ENCODE measurements around the gene LNX2.

Gene LNX2

GRCh38 chr13:27605099-27605498 is 15.2 kb downstream of the LNX2 start:
- no peak for DNase-seq

GRCh38 chr13:27601803-27602202 is 18.5 kb downstream of the LNX2 start:
- DNase-seq, result no peak

GRCh38 chr13:27601208-27601607 is 19.1 kb downstream of the LNX2 start:
- no peak for DNase-seq

- no peak for DNase-seq
Measured at GRCh38 chr13:27600711-27601110, 19.6 kb downstream of the LNX2 start.

GRCh38 chr13:27599845-27600553 is 20.3 kb downstream of the LNX2 start:
- DNase-seq, result no peak

- DNase-seq, result no peak
Measured at GRCh38 chr13:27599096-27599495, 21.2 kb downstream of the LNX2 start.

GRCh38 chr13:27595055-27595811 is 25.1 kb downstream of the LNX2 start:
- DNase-seq, result no peak

GRCh38 chr13:27593267-27593666 is 27.1 kb downstream of the LNX2 start:
- DNase-seq, result no peak

- no peak for DNase-seq
Measured at GRCh38 chr13:27592865-27593264, 27.5 kb downstream of the LNX2 start.

GRCh38 chr13:27588405-27588804 is 31.9 kb downstream of the LNX2 start:
- DNase-seq, result no peak

GRCh38 chr13:27587095-27587746 is 33.1 kb downstream of the LNX2 start:
- DNase-seq, result no peak

- DNase-seq, result no peak
Measured at GRCh38 chr13:27583645-27584044, 36.7 kb downstream of the LNX2 start.

- DNase-seq, result no peak
Measured at GRCh38 chr13:27578121-27579030, 42.0 kb downstream of the LNX2 start.

GRCh38 chr13:27574661-27575060 is 45.7 kb downstream of the LNX2 start:
- DNase-seq, result no peak

GRCh38 chr13:27573265-27573664 is 47.1 kb downstream of the LNX2 start:
- DNase-seq, result no peak

GRCh38 chr13:27572234-27572901 is 48.0 kb downstream of the LNX2 start:
- no peak for DNase-seq

GRCh38 chr13:27570906-27571305 is 49.4 kb downstream of the LNX2 start:
- no peak for DNase-seq

- no peak for DNase-seq
Measured at GRCh38 chr13:27569405-27569804, 50.9 kb downstream of the LNX2 start.

GRCh38 chr13:27565818-27566217 is 54.5 kb downstream of the LNX2 start:
- DNase-seq, result no peak

GRCh38 chr13:27562457-27562856 is 57.9 kb downstream of the LNX2 start:
- no peak for DNase-seq

GRCh38 chr13:27559719-27560118 is 60.6 kb downstream of the LNX2 start:
- DNase-seq, result no peak

- DNase-seq, result no peak
Measured at GRCh38 chr13:27556109-27556508, 64.2 kb downstream of the LNX2 start.
